GM21381 (cell line): ENCODE data around the gene ZNF502.
A peak's percentile ranks its signal among the peaks of the same experiment; 100 is the strongest.
"Not testable (repeated sequence)": the region's sequence is repeated elsewhere in the genome, so short reads cannot be mapped to it uniquely, and the experiment has no call there.

Experiments used
- ATAC-seq: cut with Tn5 transposase; IDR thresholded peaks from one replicate; pipeline ENCODE4 v1.9.1; 2021; ENCODE audit warnings: mild to moderate bottlenecking, moderate library complexity; ENCODE audit not compliant: unreplicated experiment

ZNF502 gene

GRCh38 chr3:44712455-44713075, at the start of gene ZNF502:
Gene ZNF502, plus strand, starts transcription at chr3:44712660. Its CDS starts 7,602 bp downstream, at chr3:44720262.
- no peak for ATAC-seq

- ATAC-seq: no peak
These were observed 47.3 kb upstream of the ZNF502 start for GRCh38 chr3:44665173-44665572.

- no peak for ATAC-seq
These were observed 46.1 kb upstream of the ZNF502 start for GRCh38 chr3:44666346-44666745.

GRCh38 chr3:44669760-44670159, 42.7 kb upstream of the ZNF502 start:
- no peak for ATAC-seq

GRCh38 chr3:44673466-44673865, 39.0 kb upstream of the ZNF502 start:
- ATAC-seq: not testable (repeated sequence)

GRCh38 chr3:44674211-44674610, 38.2 kb upstream of the ZNF502 start:
- ATAC-seq: no peak

- no peak for ATAC-seq
These were observed 33.9 kb upstream of the ZNF502 start for GRCh38 chr3:44678480-44679116.

- ATAC-seq: no peak
These were observed 31.5 kb upstream of the ZNF502 start for GRCh38 chr3:44680921-44681455.

GRCh38 chr3:44682182-44682896, 30.1 kb upstream of the ZNF502 start:
- ATAC-seq: no peak

- peak; percentile 62 for ATAC-seq
These were observed 27.2 kb upstream of the ZNF502 start for GRCh38 chr3:44685128-44685800.

- ATAC-seq: no peak
These were observed 24.6 kb upstream of the ZNF502 start for GRCh38 chr3:44687898-44688297.

GRCh38 chr3:44721231-44722102, 9.0 kb downstream of the ZNF502 start:
- ATAC-seq: no peak

- ATAC-seq: no peak
These were observed 9.6 kb downstream of the ZNF502 start for GRCh38 chr3:44722103-44722401.

GRCh38 chr3:44729384-44729910, 17.0 kb downstream of the ZNF502 start, which contains the start of gene ZNF501:
Gene ZNF501, plus strand, starts transcription at chr3:44729635. Its CDS starts 4,787 bp downstream, at chr3:44734422.
- ATAC-seq: peak; percentile 82

- no peak for ATAC-seq
These were observed 22.2 kb downstream of the ZNF502 start for GRCh38 chr3:44734646-44735168.

GRCh38 chr3:44761101-44761423, 48.6 kb downstream of the ZNF502 start:
- ATAC-seq: peak; percentile 23

GRCh38 chr3:44761424-44762169, 49.1 kb downstream of the ZNF502 start, which contains the start of the genes KIAA1143 and KIF15:
Gene KIAA1143, minus strand, starts transcription at chr3:44761619. Its CDS starts 17 bp downstream, at chr3:44761602.
Gene KIF15, plus strand, starts transcription at chr3:44761794. Its CDS starts 72 bp downstream, at chr3:44761866.
- ATAC-seq: peak; percentile 93

GRCh38 chr3:44762170-44762677, 49.8 kb downstream of the ZNF502 start:
- ATAC-seq: no peak

GRCh38 chr3:44762690-44763089, 50.2 kb downstream of the ZNF502 start:
- no peak for ATAC-seq
